HG02759 (cell line): ENCODE measurements around the gene CMYA5.

Source experiments
- ATAC-seq: cut with Tn5 transposase; IDR thresholded peaks from one replicate; pipeline ENCODE4 v1.9.1; 2021; ENCODE audit warnings: mild to moderate bottlenecking, moderate library complexity; ENCODE audit not compliant: unreplicated experiment

The CMYA5 gene

DNA sequence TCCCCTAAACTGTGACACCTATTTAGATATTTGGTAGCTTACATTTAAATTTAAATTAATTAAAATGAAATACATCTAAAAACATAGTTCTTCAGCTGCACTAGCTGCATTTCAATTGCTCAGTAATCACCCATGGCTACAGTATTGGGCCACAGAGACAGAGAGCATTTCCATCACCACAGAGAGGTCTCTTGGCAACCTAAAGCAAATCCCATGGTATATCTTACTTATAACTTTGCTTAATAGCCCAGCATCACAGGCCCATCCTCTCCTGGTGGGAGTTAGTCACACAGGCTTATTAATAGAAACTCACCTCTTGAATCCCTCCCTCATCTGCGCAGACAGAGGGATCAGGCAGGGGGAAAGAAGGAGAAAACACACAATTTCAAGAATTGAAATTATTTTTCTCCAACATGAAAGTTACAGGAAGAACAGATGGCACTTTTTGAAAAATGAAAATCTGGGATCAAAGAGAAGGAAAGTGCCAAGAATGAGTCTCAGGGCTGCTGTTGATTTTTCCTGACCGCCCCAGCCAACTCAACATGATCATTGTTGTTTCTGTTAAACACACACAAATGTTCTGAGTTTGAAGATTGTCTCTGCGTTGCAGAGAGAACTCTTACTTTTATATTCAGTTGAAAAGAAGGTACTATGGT, 144.6 kb downstream of the CMYA5 start:
- ATAC-seq, result no peak

- ATAC-seq, result no peak
These were observed 145.4 kb downstream of the CMYA5 start for GRCh38 chr5:79834754-79835714.

DNA sequence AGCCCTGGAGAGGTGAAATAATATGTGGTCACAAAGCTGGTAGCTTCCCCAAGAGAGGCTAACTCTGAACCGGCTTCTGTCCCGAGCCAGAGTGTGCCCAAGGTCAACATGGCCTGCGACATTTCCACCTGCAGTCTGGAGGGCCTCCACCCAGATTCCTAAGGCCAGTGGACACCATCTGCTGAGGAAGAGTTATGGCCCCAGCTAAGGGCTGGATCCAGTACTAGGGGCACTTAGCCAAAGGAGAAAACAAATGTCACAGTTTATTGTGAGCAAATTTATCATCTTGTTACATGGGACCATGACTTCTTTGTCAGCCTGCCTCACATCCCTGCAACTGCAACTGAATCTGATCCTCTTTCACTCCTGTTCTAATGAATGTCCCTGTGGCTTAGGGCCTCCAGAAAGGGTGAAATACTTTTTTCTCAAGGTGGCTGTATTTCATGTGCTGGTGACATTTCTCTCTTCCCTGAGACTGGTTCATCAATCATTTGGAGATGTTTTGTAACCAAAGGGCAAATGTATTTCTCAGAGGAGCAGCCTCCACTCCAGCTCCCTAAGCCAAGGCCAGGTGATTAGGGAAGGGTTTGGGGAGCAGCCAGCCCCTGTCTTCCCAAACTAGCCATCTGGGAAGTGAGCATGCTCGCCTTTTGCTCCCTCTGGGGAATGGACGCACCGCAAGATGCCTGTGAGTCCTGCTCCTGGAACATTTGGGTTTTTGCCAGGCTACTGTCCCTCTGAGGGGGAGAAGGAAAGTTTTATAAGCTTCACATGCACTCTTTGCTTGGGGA, 148.3 kb downstream of the CMYA5 start:
- no peak for ATAC-seq

DNA sequence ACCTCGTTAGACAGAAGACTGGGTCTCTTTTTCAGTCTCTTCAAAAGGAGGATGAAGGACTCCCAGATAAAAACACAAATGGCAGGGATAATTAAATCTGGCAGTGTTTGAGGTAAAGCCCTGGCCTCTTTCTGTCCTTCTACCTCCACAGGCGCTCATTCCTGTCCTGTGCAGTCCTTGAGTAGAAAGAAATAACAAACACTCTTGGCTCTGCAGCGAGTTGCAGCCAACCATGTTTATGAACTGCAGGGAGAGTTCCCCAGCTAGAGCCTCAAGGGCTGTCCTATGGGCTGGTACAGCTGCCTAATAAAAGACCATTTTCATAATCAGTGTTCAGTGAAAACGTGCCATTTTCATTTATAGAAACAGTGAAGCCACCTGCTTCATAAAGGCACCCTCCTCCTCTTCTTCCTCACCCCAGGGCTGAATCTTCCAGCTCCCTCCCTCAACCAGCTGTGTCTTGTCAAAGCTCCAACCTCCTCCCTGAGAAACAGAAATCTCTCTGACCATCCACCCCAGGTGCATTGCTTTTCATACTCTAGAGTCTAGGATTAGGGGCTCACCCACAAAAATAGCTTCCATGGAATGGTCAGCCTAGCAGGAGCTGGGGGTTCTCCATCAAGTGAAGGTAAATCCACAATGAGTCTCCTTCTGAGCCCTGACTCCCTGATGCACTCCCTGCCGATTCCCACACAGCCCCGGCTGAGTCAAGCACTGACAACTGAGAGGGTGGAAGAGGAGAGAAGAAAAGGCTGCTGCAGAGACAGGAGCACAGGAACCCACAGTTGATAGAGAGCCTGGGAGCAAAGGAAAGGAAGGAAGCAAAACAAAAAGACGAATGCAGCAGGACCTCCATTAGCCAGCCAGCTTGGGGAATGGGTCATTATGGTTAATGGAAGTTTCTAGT, 150.7 kb downstream of the CMYA5 start:
- ATAC-seq, result no peak

GRCh38 chr5:79841172-79841571, 151.5 kb downstream of the CMYA5 start:
- ATAC-seq, result no peak

GRCh38 chr5:79842006-79842881, 152.6 kb downstream of the CMYA5 start:
- ATAC-seq, result no peak

- no peak for ATAC-seq
These were observed 153.4 kb downstream of the CMYA5 start for GRCh38 chr5:79842991-79843390.

GRCh38 chr5:79843450-79844388, 154.1 kb downstream of the CMYA5 start:
- ATAC-seq, result no peak

DNA sequence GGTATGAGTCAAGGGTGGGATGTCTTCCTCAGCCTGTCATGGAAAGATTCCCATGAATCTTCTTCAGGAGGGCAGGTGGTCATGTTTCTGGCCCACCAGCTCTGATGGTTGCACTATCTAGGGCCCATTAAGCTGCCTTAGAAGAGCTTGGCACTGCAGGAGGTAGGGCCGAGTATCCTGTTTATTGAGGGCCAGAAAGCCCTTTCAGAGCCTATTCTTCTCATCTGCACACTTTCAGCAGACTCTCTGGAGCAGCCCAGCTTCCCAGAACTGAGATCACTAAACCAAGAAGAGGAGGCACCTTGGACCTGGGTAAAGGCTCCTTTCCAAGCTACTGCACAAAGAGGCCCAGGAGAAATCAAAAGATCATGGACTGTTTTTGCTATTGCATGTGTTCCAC, 154.9 kb downstream of the CMYA5 start:
- no peak for ATAC-seq

GRCh38 chr5:79845448-79846197, 156.0 kb downstream of the CMYA5 start:
- no peak for ATAC-seq

DNA sequence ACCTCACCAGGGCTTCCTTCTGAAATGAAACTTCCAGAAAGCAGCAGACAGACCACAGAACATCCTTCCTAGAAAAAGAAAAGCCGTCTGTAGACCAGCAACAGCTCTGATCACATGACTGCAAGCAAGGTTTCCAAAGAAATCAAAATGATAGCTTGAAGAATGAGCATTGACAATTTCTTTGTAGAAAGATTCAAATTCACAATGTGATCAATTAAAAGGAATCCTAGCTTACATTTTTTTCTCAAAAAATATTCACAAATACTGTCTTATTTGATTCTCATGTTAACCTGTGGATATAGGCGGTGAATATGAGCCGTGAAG, 156.5 kb downstream of the CMYA5 start:
- ATAC-seq, result no peak

DNA sequence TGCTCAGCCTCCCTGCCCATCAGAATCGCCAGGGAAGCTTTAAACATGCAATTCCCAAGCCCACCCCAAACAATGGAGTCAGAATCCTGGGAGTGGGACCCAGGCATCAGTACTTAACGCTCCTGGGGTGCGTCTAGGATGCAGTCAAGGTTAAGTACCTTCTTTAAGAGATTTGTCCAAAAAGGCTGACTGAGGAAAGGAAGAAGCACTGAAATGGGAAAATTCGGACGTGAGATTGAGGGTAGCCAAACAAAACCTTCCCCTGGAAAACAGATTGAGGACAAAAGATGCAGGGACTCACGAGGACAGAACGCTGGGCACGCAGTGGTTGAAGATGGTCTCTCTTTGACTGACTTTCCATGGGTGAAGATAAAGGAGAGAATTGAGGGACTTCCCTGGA, 157.9 kb downstream of the CMYA5 start:
- ATAC-seq, result no peak

- no peak for ATAC-seq
These were observed 159.4 kb downstream of the CMYA5 start for GRCh38 chr5:79849061-79849460.
